Sigmoid colon (tissue), 7 donors: ENCODE measurements around the gene SUGP2. TPM values are rescaled to one million over a fixed set of nuclear protein-coding genes. Genes with fewer than 3 reads are reported as not detected.

Experiments used
- DNase-seq: peaks from one replicate; pipeline ENCODE4 v3.0.0-alpha.2; 2019
- H3K27ac ChIP-seq, 4 donors: fragments of 200-600 bp; sonication (generic); one replicate each; pipeline ENCODE4 v1.5.1; 2016 to 2019; ENCODE audit warnings: mild to moderate bottlenecking in 1 of 4
- H3K27me3 ChIP-seq, 3 donors: fragments of 200-600 bp; sonication (generic); one replicate each; pipeline ENCODE4 v1.5.1; 2019; ENCODE audit warnings: mild to moderate bottlenecking in 1 of 3
- H3K36me3 ChIP-seq, 4 donors: fragments of 200-600 bp; sonication (generic); one replicate each; pipeline ENCODE4 v1.5.1; 2016 to 2019
- H3K4me1 ChIP-seq, 4 donors: fragments of 200-600 bp; sonication (generic); one replicate each; pipeline ENCODE4 v1.5.1; 2017 to 2019
- H3K4me3 ChIP-seq, 4 donors: fragments of 200-600 bp; sonication (generic); one replicate each; pipeline ENCODE4 v1.5.1; 2017 to 2019; ENCODE audit warnings: mild to moderate bottlenecking in 2 of 4, moderate library complexity in 1 of 4
- H3K9me3 ChIP-seq, 4 donors: fragments of 200-600 bp in 3 of 4; sonication (generic) in 3 of 4; one replicate each; pipeline versions ENCODE4 v1.5.1 to v1.6.1; 2013 to 2019
- CTCF ChIP-seq, 4 experiments: fragments of 450-650 bp in 3 of 4; fragments of 200-600 bp in 1 of 4; IDR thresholded peaks; one replicate each; pipeline ENCODE4 v1.5.1; 2016 to 2019; ENCODE audit warnings: antibody characterized with exemption in 4 of 4, mild to moderate bottlenecking in 3 of 4, moderate library complexity in 2 of 4
- EP300 ChIP-seq, 4 donors: sonication (generic); formaldehyde crosslinking; IDR thresholded peaks; one replicate each; pipeline ENCODE4 v1.6.1; 2017; ENCODE audit warnings: antibody characterized with exemption in 4 of 4
- POLR2A ChIP-seq, 2 donors: fragments of 450-650 bp; IDR thresholded peaks; one replicate each; pipeline ENCODE4 v1.6.1; 2016; ENCODE audit warnings: antibody characterized with exemption in 2 of 2, mild to moderate bottlenecking in 2 of 2, moderate library complexity in 2 of 2
- POLR2AphosphoS5 ChIP-seq, 4 donors: sonication (generic); formaldehyde crosslinking; IDR thresholded peaks; one replicate each; pipeline ENCODE4 v1.6.1; 2017; ENCODE audit warnings: antibody characterized with exemption in 4 of 4
- WGBS, 2 donors: extraction: QIAGEN DNeasy Blood & Tissue Kit; methylation state at CpG; one replicate each; pipeline ENCODE4 v1.1.7; 2013; 5-methylcytosine and 5-hydroxymethylcytosine counted together
- intact Hi-C: fragments of 100-400 bp; cut with DNase I; formaldehyde crosslinking; loops from one replicate; pipeline ENCODE4 v1.15.1; 2023
- polyA plus RNA-seq, 3 donors: library from polyadenylated mRNA; stranded (reverse); fragments of 200-250 nt; gene quantifications; one replicate each; pipeline ENCODE4 v1.2.3, GENCODE V29; 2013
- total RNA-seq, 4 donors: library from RNA; depleted of rRNA; stranded (reverse); fragments of >200 nt; gene quantifications; one replicate each; pipeline ENCODE4 v1.1.0, GENCODE V29; 2016
- donor health status: healthy with polysubstance abuse.
- donor health status: Bipolar disorder and iron deficiency.
- donor health status: healthy.

SUGP2 gene
- total and polyA plus RNA-seq, 7 donors, result 7.8 to 82.3 (median 30.3) TPM

- no peak for DNase-seq
- intact Hi-C loops, result no loop called here
- WGBS, 2 donors, result 79 to 87% methylated on average over 5 of the region's 5 CpGs
- Histone ChIP-seq H3K9me3 (no peaks in the 10 kb centered on the region), H3K4me1 (peaks cover 0 to 4% (median 0%) of the 10 kb centered on the region in 4 donors), H3K27me3 (no peaks in the 10 kb centered on the region), H3K4me3 (no peak overlapping the region), H3K27ac (no peak overlapping the region), H3K36me3 (peaks cover 5 to 42% (median 23%) of the 10 kb centered on the region in 4 donors)
- no peak for TF ChIP-seq POLR2AphosphoS5 (IDR thresholded peaks at IDR 0.05)
- TF ChIP-seq CTCF (IDR thresholded peaks at IDR 0.05), result no peak
- TF ChIP-seq EP300 (IDR thresholded peaks at IDR 0.05), result no peak
- TF ChIP-seq POLR2A (IDR thresholded peaks at IDR 0.05), result no peak
Measured at GRCh38 chr19:18990128-18990708, 43.1 kb downstream of the SUGP2 start.

DNA sequence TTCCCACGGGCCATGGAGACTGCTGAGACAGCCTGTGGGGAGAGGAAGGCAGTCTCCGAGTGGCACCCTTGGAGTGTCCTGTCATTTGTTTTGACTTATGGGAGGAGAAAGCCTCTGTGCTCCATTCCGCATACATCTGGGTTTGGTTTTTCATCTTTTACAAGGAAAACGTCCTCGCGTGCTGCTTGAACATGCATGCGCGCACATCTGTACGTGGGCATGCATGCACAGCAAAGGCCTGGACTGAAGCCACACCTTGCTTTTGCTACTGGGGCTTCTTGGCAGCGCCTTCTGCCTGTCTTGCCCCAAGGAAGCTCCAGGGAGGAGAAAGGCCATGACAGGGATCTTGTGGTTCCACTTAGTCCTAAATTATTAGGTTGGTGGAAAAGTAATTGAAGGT, 44.0 kb downstream of the SUGP2 start:
- intact Hi-C loops, result no loop called here
- Histone ChIP-seq H3K9me3 (no peaks in the 10 kb centered on the region), H3K27ac (no peak overlapping the region), H3K4me3 (no peak overlapping the region), H3K36me3 (peaks cover 0 to 33% (median 22%) of the 10 kb centered on the region in 4 donors), H3K27me3 (peaks cover 0 to 2% (median 0%) of the 10 kb centered on the region in 3 donors), H3K4me1 (peaks cover 0 to 4% (median 0%) of the 10 kb centered on the region in 4 donors)
- 76 to 86% methylated on average over 10 of the region's 10 CpGs for WGBS, 2 donors
- no peak for DNase-seq
- TF ChIP-seq POLR2AphosphoS5 (IDR thresholded peaks at IDR 0.05), result no peak
- TF ChIP-seq EP300 (IDR thresholded peaks at IDR 0.05), result no peak
- no peak for TF ChIP-seq POLR2A (IDR thresholded peaks at IDR 0.05)
- no peak for TF ChIP-seq CTCF (IDR thresholded peaks at IDR 0.05)

- DNase-seq, result no peak
- Histone ChIP-seq H3K27ac (no peak overlapping the region), H3K4me3 (no peak overlapping the region), H3K9me3 (no peaks in the 10 kb centered on the region), H3K4me1 (peaks cover 0 to 4% (median 0%) of the 10 kb centered on the region in 4 donors), H3K36me3 (peaks cover 0 to 14% (median 6%) of the 10 kb centered on the region in 4 donors), H3K27me3 (peaks cover 0 to 18% (median 0%) of the 10 kb centered on the region in 3 donors)
- TF ChIP-seq EP300 (IDR thresholded peaks at IDR 0.05) (no peak), POLR2AphosphoS5 (IDR thresholded peaks at IDR 0.05) (no peak)
- 51 to 61% methylated on average over 4 of the region's 4 CpGs for whole genome bisulfite sequencing, 2 donors
- intact Hi-C loops, result no loop called here
Measured at GRCh38 chr19:18987456-18987855, 45.9 kb downstream of the SUGP2 start.

GRCh38 chr19:18985257-18985656, 48.1 kb downstream of the SUGP2 start:
- 40 to 67% methylated on average over 7 of the region's 7 CpGs for WGBS, 2 donors
- intact Hi-C loops, result no loop called here
- peaks cover 0 to 4% (median 0%) of the 10 kb centered on the region in 4 donors for H3K4me1 ChIP-seq
- no peak for DNase-seq
- no peak for TF ChIP-seq POLR2A (IDR thresholded peaks at IDR 0.05)
- no peak for TF ChIP-seq POLR2AphosphoS5 (IDR thresholded peaks at IDR 0.05)
- TF ChIP-seq CTCF (IDR thresholded peaks at IDR 0.05), result no peak
- no peak for TF ChIP-seq EP300 (IDR thresholded peaks at IDR 0.05)
- peaks cover 0 to 23% (median 0%) of the 10 kb centered on the region in 3 donors for H3K27me3 ChIP-seq
- no peaks in the 10 kb centered on the region for H3K9me3 ChIP-seq
- no peak overlapping the region for H3K27ac ChIP-seq
- no peaks in the 10 kb centered on the region for H3K36me3 ChIP-seq
- no peak overlapping the region for H3K4me3 ChIP-seq

DNA sequence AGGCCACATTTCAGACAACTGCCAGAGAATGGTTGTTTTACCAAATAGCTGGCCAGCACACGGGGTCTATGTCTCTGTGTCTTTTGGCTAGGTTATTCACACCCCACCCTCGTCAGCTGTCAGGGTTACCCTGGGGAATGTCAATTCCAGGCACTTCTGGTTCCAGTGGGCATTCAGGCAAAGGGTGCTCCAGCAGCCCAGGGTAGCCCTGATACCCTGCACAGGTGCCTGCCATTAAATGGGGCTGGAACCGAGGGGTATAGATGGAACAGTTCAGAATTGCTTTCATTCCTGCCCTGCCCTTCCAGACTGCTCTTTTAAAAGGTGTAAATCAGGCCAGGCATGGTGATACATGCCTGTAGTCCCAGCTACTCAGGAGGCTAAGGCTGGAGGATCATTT, 49.1 kb downstream of the SUGP2 start:
- peaks cover 0 to 23% (median 0%) of the 10 kb centered on the region in 3 donors for H3K27me3 ChIP-seq
- no peak overlapping the region for H3K27ac ChIP-seq
- TF ChIP-seq EP300 (IDR thresholded peaks at IDR 0.05), result no peak
- TF ChIP-seq POLR2A (IDR thresholded peaks at IDR 0.05), result no peak
- TF ChIP-seq CTCF (IDR thresholded peaks at IDR 0.05), result no peak
- no peak for TF ChIP-seq POLR2AphosphoS5 (IDR thresholded peaks at IDR 0.05)
- no peak for DNase-seq
- intact Hi-C loops, result no loop called here
- H3K36me3 ChIP-seq, result no peaks in the 10 kb centered on the region
- 44 to 74% methylated on average over 3 of the region's 3 CpGs for WGBS, 2 donors
- H3K4me3 ChIP-seq, result no peak overlapping the region
- H3K9me3 ChIP-seq, result no peaks in the 10 kb centered on the region
- H3K4me1 ChIP-seq, result peaks cover 0 to 4% (median 0%) of the 10 kb centered on the region in 4 donors
